GM12878 (cell line): ENCODE data around the gene MAGI2.

Experiments used
- BHLHE40 ChIP-seq, 2 experiments: fragments of 450-650 bp in 1 of 2; IDR thresholded peaks; 2 replicates each; pipeline ENCODE4 v1.6.1; 2011 to 2017; ENCODE audit warnings: low read depth in 2 of 2, borderline replicate concordance in 1 of 2, improper control_type of control experiment in 1 of 2, low read length in 1 of 2, mild to moderate bottlenecking in 1 of 2
- FOXM1 ChIP-seq: IDR thresholded peaks from 2 replicates; pipeline ENCODE4 v1.6.1; 2012; ENCODE audit warnings: low read depth, mild to moderate bottlenecking, inconsistent platforms, low read length, moderate library complexity
- TF ChIP-seq, protein P1 (sequence below), 3 experiments: IDR thresholded peaks in 2 of 3; conservative IDR thresholded peaks in 1 of 3; 2 replicates each; pipeline ENCODE4 v1.5.1; 2011; ENCODE audit warnings: low read depth in 3 of 3, low read length in 3 of 3, mild to moderate bottlenecking in 3 of 3, control low read depth in 2 of 3, moderate library complexity in 2 of 3, inconsistent platforms in 1 of 3, mixed read lengths in 1 of 3; ENCODE audit not compliant: control insufficient read depth in 2 of 3, insufficient read depth in 1 of 3; ENCODE audit errors: extremely low read depth in 1 of 3

DNA sequence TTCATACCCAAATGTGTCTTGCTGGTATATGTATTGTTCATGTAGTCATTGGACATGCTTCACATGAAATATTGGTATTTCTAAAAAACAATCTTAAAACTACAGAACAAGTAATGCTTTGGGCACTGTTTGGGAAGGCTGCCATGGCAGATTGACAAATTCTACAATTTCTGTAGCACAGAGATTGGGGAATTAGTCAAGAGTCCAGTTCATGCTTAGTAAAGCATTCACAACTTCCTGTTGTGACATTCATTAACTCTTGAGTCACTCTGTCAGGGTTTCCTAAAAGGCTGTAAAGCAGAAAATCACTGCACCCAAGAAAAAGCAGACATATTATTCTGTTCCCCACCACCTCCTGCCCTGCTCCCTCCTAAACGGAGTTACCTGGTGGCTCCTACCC is 1256.0 kb downstream of the MAGI2 start:
- TF ChIP-seq, protein P1, sequence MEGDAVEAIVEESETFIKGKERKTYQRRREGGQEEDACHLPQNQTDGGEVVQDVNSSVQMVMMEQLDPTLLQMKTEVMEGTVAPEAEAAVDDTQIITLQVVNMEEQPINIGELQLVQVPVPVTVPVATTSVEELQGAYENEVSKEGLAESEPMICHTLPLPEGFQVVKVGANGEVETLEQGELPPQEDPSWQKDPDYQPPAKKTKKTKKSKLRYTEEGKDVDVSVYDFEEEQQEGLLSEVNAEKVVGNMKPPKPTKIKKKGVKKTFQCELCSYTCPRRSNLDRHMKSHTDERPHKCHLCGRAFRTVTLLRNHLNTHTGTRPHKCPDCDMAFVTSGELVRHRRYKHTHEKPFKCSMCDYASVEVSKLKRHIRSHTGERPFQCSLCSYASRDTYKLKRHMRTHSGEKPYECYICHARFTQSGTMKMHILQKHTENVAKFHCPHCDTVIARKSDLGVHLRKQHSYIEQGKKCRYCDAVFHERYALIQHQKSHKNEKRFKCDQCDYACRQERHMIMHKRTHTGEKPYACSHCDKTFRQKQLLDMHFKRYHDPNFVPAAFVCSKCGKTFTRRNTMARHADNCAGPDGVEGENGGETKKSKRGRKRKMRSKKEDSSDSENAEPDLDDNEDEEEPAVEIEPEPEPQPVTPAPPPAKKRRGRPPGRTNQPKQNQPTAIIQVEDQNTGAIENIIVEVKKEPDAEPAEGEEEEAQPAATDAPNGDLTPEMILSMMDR (IDR thresholded peaks at IDR 0.05 in 2 of 3, conservative IDR thresholded peaks at IDR 0.05 in 1 of 3; ENCODE audit: control insufficient read depth in 2 of 3, extremely low read depth in 1 of 3, insufficient read depth in 1 of 3, low read depth in 3 of 3, low read length in 3 of 3), result no peak
- TF ChIP-seq BHLHE40 (IDR thresholded peaks at IDR 0.05; ENCODE audit: borderline replicate concordance in 1 of 2, low read depth in 2 of 2, low read length in 1 of 2), result no peak
- no peak for TF ChIP-seq FOXM1
